HG02973 (cell line): Measurements from ENCODE around the gene LRRC38.

Experiments
- ATAC-seq: cut with Tn5 transposase; IDR thresholded peaks from one replicate; pipeline ENCODE4 v1.9.1; 2021; ENCODE audit warnings: moderate library complexity; ENCODE audit not compliant: unreplicated experiment

LRRC38 gene

GRCh38 chr1:13517193-13517812, 3.5 kb upstream of the LRRC38 start:
- ATAC-seq = no peak

GRCh38 chr1:13516606-13517005, 2.8 kb upstream of the LRRC38 start:
- ATAC-seq = no peak

GRCh38 chr1:13514821-13515220, 1.0 kb upstream of the LRRC38 start:
- no peak for ATAC-seq

- no peak for ATAC-seq
Measured at GRCh38 chr1:13513063-13513894, 524 bp downstream of the LRRC38 start.

- ATAC-seq = no peak
Measured at GRCh38 chr1:13512472-13512871, 1.3 kb downstream of the LRRC38 start.

GRCh38 chr1:13510499-13510898, 3.3 kb downstream of the LRRC38 start:
- ATAC-seq = no peak

GRCh38 chr1:13507075-13507474, 6.7 kb downstream of the LRRC38 start:
- ATAC-seq = no peak

GRCh38 chr1:13505020-13505419, 8.8 kb downstream of the LRRC38 start:
- no peak for ATAC-seq

- no peak for ATAC-seq
Measured at GRCh38 chr1:13500806-13501205, 13.0 kb downstream of the LRRC38 start.

GRCh38 chr1:13499422-13499821, 14.4 kb downstream of the LRRC38 start:
- no peak for ATAC-seq

- ATAC-seq = no peak
Measured at GRCh38 chr1:13498553-13498952, 15.2 kb downstream of the LRRC38 start.

GRCh38 chr1:13495186-13495585, 18.6 kb downstream of the LRRC38 start:
- ATAC-seq = no peak

GRCh38 chr1:13494712-13495111, 19.1 kb downstream of the LRRC38 start:
- ATAC-seq = no peak

- ATAC-seq = peak; percentile 73
Measured at GRCh38 chr1:13494025-13494424, 19.8 kb downstream of the LRRC38 start.

GRCh38 chr1:13492711-13493110, 21.1 kb downstream of the LRRC38 start:
- ATAC-seq = no peak

- no peak for ATAC-seq
Measured at GRCh38 chr1:13487957-13488356, 25.8 kb downstream of the LRRC38 start.

- ATAC-seq = no peak
Measured at GRCh38 chr1:13487143-13487868, 26.5 kb downstream of the LRRC38 start.

GRCh38 chr1:13483946-13484345, 29.9 kb downstream of the LRRC38 start:
- ATAC-seq = no peak

GRCh38 chr1:13482600-13482999, 31.2 kb downstream of the LRRC38 start:
- no peak for ATAC-seq

- ATAC-seq = no peak
Measured at GRCh38 chr1:13479171-13479856, 34.5 kb downstream of the LRRC38 start.

GRCh38 chr1:13478692-13479091, 35.1 kb downstream of the LRRC38 start:
- no peak for ATAC-seq
